ENCODE measurements around the gene PCYT1A.

PCYT1A gene

DNA sequence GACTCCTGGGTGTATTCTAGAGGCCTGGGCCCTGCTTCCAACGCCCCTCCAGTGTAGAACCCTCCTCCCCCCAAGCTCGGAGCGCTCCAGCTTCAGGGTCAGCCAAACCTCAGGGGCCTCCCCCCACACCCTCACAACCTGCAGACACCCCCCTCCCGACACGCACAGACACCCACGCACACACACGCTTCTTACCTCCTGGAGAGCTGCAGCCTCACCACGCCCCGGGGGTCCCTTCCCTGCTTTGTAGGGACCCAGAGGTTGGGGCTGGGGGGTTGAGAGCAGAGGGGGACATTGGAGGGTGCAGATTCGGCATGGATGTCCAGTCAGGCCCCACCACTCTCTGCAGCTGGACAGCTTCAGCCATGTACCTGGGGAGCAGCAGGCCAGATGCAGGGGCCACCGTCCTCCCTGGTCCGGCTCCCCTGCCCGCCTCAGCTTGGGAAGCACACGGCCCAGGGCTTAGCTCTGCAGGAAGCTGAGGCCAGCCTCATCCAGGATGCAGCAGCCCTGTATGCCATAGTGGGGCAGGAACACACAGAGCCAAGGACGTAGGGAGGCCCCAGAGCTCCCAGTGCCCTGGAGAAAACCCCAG is 89.3 kb downstream of the PCYT1A start:
- no peak overlapping the region for H3K27ac ChIP-seq
- TF ChIP-seq, protein P1, sequence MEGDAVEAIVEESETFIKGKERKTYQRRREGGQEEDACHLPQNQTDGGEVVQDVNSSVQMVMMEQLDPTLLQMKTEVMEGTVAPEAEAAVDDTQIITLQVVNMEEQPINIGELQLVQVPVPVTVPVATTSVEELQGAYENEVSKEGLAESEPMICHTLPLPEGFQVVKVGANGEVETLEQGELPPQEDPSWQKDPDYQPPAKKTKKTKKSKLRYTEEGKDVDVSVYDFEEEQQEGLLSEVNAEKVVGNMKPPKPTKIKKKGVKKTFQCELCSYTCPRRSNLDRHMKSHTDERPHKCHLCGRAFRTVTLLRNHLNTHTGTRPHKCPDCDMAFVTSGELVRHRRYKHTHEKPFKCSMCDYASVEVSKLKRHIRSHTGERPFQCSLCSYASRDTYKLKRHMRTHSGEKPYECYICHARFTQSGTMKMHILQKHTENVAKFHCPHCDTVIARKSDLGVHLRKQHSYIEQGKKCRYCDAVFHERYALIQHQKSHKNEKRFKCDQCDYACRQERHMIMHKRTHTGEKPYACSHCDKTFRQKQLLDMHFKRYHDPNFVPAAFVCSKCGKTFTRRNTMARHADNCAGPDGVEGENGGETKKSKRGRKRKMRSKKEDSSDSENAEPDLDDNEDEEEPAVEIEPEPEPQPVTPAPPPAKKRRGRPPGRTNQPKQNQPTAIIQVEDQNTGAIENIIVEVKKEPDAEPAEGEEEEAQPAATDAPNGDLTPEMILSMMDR (conservative IDR thresholded peaks at IDR 0.05) = no peak

DNA sequence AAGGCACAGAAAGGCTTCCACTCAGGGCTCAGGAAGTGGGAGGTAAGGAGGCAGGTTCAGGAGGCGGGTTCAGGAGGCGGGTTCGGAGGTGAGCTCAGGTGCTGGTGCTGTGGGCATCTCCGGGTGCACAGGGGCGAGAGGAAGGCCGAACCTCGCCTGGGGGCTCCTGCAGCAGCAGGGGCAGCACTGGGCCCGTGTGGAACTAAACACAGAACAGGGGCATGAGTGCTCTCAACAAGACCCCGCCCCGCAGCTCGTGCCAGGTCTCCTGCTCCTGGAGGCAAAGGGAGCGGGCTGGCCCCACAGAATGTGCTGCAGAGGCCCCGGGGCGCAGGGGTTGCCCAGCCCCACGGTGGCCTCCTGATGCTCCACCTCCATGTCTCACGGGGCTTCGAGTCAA is 90.0 kb downstream of the PCYT1A start:
- H3K27ac ChIP-seq = no peak overlapping the region
- TF ChIP-seq, protein P1 (conservative IDR thresholded peaks at IDR 0.05) = no peak

DNA sequence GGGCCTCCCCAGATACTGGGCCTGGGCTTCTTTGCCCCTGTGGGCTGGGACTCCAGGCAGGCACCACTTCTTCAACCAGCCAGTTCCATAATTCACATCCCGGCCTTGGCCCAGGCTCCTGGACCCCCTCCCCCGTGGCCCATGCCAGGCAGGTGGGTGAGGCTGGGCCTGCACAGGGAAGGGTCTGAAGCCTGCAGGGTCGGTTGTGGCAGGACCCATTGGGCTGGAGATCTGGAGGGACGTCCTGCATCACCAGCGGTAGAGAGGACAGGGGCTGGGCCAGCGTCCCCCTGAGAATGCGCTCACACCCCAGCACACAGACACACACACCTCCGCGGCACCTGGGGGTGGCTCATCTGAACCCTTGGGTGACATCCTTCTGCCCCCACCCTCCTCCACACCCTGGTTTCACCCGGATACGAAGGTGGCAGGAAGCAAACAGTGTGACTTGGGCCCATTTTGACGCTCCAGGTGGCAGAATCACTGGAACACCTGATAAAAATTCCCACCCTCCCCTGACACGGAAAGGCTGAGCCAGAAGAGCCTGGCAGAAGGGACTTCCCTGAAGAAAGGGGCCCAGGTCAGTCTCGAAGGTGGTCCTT is 91.8 kb downstream of the PCYT1A start:
- TF ChIP-seq, protein P1 (conservative IDR thresholded peaks at IDR 0.05) = no peak
- H3K27ac ChIP-seq = no peak overlapping the region

DNA sequence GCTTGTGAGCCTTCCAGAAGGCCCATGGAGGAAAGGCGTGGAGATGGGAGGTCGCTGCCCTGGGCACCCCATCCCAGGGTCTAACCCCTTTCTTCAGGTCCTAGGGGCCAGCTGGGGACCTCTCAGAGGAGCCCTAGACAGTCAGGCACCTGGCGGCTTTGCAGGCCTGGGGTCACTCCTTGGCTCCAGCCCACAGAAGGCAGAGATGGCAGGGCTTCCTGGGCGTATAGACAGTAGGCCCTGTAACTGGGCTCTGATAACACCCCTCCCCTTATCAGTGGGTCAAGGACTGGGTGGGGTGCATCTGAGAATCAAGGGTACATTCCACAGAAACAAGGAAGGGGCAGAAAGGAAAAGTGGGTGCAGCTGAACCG is 93.0 kb downstream of the PCYT1A start:
- 0 out of 2 replicates have a peak overlapping the region, but pooled peaks have one; percentile 25 for H3K27ac ChIP-seq
- TF ChIP-seq, protein P1 (conservative IDR thresholded peaks at IDR 0.05) = no peak

DNA sequence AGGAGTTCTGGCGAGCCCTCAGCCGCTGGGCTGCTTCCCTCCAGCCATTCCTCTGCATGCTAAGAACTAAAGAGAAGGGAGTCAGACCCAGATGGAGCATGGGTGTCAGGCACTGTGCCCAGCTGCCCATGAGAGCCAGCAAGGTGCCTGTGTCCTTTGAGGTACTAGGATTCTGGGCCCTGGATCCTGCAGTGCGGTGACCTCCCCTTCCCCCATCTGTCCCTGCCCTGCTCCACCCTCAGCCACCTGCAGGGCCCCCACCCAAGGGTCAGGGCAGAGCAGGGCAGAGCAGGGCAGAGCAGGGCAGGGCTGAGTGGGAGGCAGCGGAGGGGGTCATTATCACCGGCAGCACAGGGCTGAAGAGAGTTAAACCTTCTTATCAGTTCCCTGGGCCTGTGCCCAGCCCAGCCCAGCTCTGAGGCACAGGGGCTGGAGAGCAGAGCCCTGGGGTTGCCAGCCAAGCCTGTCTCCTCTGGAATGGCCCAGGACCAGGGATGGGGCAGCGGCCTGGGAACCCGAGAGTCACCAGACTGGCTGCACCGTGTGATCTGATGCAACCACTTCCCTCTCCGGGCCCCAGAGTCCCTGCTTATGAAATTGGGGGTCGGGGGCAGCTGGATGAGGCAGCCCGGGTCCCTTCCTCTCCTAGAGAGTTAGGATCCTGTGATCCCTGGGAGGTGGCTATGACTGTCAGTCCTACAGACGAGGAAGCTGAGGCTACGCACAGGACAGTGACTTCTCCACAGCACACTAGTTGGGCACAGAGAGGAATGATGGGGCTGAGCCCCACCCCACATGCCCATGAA is 93.6 kb downstream of the PCYT1A start:
- H3K27ac ChIP-seq = peak overlapping the region; percentile 25; the same call in 1 of the 2 replicates
- TF ChIP-seq, protein P1 (conservative IDR thresholded peaks at IDR 0.05) = no peak

DNA sequence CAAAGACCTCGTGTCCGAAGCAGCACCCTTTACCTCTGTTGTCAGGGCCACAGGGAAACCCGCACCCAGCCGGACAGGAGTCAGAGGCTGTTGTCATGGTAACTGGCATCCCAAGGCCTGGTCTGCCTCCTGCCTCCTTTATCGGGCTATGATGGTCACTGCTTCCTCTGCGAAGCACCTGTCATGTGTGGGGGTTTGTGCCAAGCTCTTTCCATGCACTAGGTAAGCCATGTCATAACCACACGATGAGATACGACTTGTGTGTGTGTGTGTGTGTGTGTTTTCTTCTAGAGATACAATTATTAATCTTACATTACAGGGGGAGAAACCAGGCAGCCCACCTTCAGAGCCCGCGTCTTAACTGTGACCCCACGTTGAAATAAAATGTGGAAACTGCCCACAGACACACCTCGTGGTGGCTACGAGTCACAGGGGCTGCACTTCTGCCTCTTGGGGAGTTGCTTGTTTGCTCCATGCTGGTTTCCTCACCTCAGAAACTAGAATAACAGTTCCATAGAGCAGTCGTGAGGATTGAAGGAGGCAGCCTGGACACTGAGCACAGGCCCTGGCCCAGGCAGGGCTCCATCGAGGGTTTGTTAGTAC is 94.3 kb downstream of the PCYT1A start:
- TF ChIP-seq, protein P1 (conservative IDR thresholded peaks at IDR 0.05) = no peak
- H3K27ac ChIP-seq = peak overlapping the region; percentile 25; the same call in 1 of the 2 replicates

DNA sequence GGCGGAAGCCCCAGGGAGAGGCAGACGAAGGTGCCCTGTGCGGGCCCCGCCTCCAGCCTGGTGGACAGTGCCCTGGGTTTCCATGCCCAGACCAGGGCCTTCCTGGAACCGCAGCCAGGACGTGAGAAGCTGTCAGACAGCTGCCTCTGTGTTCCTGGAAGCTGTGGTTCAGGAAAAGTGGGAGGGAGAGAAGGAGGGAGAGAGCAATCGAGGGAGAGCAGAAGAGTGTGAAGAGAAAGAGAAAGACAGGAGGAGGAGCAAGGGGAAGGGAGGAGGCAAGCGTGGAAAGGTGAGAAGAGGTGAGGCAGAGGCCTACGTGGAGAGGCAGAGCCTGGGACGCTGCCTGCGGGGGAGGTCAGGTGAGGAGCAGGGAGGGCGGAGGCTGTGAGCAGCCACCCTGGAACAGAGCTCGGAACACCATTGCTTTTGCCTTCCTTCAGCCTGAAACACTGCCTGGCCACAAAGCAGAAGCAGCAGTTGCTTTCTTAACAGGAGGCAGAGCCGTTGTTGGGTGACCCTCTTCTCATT is 94.9 kb downstream of the PCYT1A start:
- H3K27ac ChIP-seq = peak overlapping the region; percentile 25; the same call in 1 of the 2 replicates
- TF ChIP-seq, protein P1 (conservative IDR thresholded peaks at IDR 0.05) = no peak
